Measurements from ENCODE around the gene EXOC4.

DNA sequence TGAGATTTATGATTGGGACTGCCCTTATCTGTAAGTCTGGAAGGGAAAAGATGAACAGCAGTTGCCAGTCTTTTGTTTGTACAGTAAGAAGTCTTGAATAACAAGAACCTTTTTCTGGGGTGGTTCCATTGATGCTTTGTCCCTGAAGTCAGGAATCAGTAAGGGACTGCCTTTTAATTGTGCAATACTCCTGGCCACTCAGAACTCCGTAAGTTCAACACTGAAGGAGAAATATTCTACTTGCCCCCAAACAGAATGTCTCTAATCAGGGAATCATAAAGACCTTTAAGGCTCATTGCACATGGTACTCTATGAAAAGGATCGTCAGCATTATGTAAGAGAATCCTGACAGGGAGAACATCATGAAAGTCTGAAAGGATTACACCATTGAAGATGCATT, 361.4 kb downstream of the EXOC4 start:
- TF ChIP-seq, protein P1, sequence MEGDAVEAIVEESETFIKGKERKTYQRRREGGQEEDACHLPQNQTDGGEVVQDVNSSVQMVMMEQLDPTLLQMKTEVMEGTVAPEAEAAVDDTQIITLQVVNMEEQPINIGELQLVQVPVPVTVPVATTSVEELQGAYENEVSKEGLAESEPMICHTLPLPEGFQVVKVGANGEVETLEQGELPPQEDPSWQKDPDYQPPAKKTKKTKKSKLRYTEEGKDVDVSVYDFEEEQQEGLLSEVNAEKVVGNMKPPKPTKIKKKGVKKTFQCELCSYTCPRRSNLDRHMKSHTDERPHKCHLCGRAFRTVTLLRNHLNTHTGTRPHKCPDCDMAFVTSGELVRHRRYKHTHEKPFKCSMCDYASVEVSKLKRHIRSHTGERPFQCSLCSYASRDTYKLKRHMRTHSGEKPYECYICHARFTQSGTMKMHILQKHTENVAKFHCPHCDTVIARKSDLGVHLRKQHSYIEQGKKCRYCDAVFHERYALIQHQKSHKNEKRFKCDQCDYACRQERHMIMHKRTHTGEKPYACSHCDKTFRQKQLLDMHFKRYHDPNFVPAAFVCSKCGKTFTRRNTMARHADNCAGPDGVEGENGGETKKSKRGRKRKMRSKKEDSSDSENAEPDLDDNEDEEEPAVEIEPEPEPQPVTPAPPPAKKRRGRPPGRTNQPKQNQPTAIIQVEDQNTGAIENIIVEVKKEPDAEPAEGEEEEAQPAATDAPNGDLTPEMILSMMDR (conservative IDR thresholded peaks at IDR 0.05 in 1 of 2, IDR thresholded peaks at IDR 0.05 in 1 of 2; ENCODE audit: low read depth in 1 of 2, low read length in 2 of 2) = no peak
- no peak for TF ChIP-seq EZH2 (IDR thresholded peaks at IDR 0.05; ENCODE audit: low read length, missing control alignments)

All from fibroblast of lung (primary cell).